MM.1S (cell line): Measurements from ENCODE around the gene CST1.

Experiments used
- DNase-seq: peaks from one replicate; pipeline ENCODE4 v3.0.0-alpha.2; 2015
- H2AFZ ChIP-seq: fragments of 300-600 bp; sonication (generic); 2 replicates; pipeline ENCODE4 v1.6.0; 2016; ENCODE audit warnings: antibody characterized with exemption, low read length
- H3F3A ChIP-seq: fragments of 300-600 bp; sonication (generic); 2 replicates; pipeline ENCODE4 v1.6.1; 2016; ENCODE audit warnings: mild to moderate bottlenecking, antibody characterized with exemption, low read length, moderate library complexity, mixed read lengths; ENCODE audit not compliant: insufficient read depth
- H3K27ac ChIP-seq: fragments of 300-600 bp; sonication (generic); 2 replicates; pipeline ENCODE4 v1.5.1; 2016; ENCODE audit warnings: mild to moderate bottlenecking, low read length
- H3K27me3 ChIP-seq: fragments of 300-600 bp; sonication (generic); replicated peaks from 2 replicates; pipeline ENCODE4 v1.6.0; 2016; ENCODE audit warnings: low read length; ENCODE audit not compliant: insufficient read depth
- H3K36me3 ChIP-seq: fragments of 300-600 bp; sonication (generic); replicated peaks from 2 replicates; pipeline ENCODE4 v1.6.1; 2016; ENCODE audit warnings: mild to moderate bottlenecking, low read length, mixed read lengths; ENCODE audit not compliant: insufficient read depth
- H3K4me1 ChIP-seq: fragments of 300-600 bp; sonication (generic); 2 replicates; pipeline ENCODE4 v1.6.1; 2016; ENCODE audit warnings: low read length, mixed read lengths
- H3K4me2 ChIP-seq: fragments of 300-600 bp; sonication (generic); 2 replicates; pipeline ENCODE4 v1.6.0; 2016; ENCODE audit warnings: low read depth, low read length
- H3K4me3 ChIP-seq: fragments of 300-600 bp; sonication (generic); 2 replicates; pipeline ENCODE4 v1.5.1; 2016; ENCODE audit warnings: low read length, mixed read lengths
- H3K79me2 ChIP-seq: fragments of 300-600 bp; sonication (generic); 2 replicates; pipeline ENCODE4 v1.6.1; 2016; ENCODE audit warnings: mixed run types, low read length, mixed read lengths
- H3K9ac ChIP-seq: fragments of 300-600 bp; sonication (generic); 2 replicates; pipeline ENCODE4 v1.6.1; 2016; ENCODE audit warnings: low read length, mixed read lengths
- H3K9me2 ChIP-seq: fragments of 300-600 bp; sonication (generic); replicated peaks from 2 replicates; pipeline ENCODE4 v1.6.1; 2016; ENCODE audit warnings: mild to moderate bottlenecking, low read length, mixed read lengths; ENCODE audit not compliant: insufficient read depth
- H3K9me3 ChIP-seq: fragments of 300-600 bp; sonication (generic); replicated peaks from 2 replicates; pipeline ENCODE4 v1.6.1; 2016; ENCODE audit warnings: mild to moderate bottlenecking, low read length, mixed read lengths; ENCODE audit not compliant: insufficient read depth
- H4K20me1 ChIP-seq: fragments of 300-600 bp; sonication (generic); 2 replicates; pipeline ENCODE4 v1.6.1; 2016; ENCODE audit warnings: mild to moderate bottlenecking, low read length, moderate library complexity, mixed read lengths; ENCODE audit not compliant: insufficient read depth
- CTCF ChIP-seq: fragments of 300-600 bp; sonication (generic); IDR thresholded peaks from 2 replicates; pipeline ENCODE4 v1.5.1; 2016; ENCODE audit warnings: antibody characterized with exemption, low read length, mixed read lengths
- EZH2 ChIP-seq: fragments of 300-600 bp; sonication (generic); optimal IDR thresholded peaks from 2 replicates; pipeline ENCODE3; 2017; ENCODE audit warnings: low read depth, mild to moderate bottlenecking, antibody characterized with exemption, low read length, mixed read lengths
- EZH2phosphoT487 ChIP-seq: fragments of 300-600 bp; sonication (generic); IDR thresholded peaks from 2 replicates; pipeline ENCODE4 v1.6.1; 2018; ENCODE audit warnings: antibody characterized with exemption, low read length

The CST1 gene

DNA sequence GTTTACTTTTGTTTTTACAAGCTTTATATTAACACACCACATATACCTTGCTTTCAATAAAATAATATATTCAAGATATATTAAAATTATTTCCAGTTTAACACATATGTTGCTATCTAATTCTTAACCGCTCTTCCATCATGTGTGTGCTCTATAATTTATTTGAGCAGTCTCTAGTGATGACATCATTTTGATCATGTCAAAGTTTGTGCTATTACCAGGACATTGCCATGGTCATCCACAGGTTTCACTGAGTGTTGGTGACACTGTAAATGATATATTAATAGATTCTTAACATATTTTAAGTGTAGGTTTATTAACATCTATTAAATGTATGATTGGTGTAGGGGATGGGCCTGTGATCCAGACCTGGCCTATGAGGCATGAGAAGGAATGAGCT lies 44.8 kb downstream of the CST1 start:
- no peak for DNase-seq
- H2AFZ ChIP-seq, result no peak overlapping the region
- H3K4me1 ChIP-seq, result no peaks in the 10 kb centered on the region
- no peak overlapping the region for H3K4me2 ChIP-seq
- H3F3A ChIP-seq, result no peaks in the 10 kb centered on the region
- no peaks in the 10 kb centered on the region for H3K79me2 ChIP-seq
- no peak overlapping the region for H3K27ac ChIP-seq
- H3K9ac ChIP-seq, result no peak overlapping the region
- H3K4me3 ChIP-seq, result no peak overlapping the region
- no peaks in the 10 kb centered on the region for H3K36me3 ChIP-seq
- TF ChIP-seq EZH2phosphoT487 (no peak), EZH2 (no peak), CTCF (no peak)
- no peaks in the 10 kb centered on the region for H3K9me2 ChIP-seq
- no peaks in the 10 kb centered on the region for H3K9me3 ChIP-seq
- H3K27me3 ChIP-seq, result no peaks in the 10 kb centered on the region
- H4K20me1 ChIP-seq, result no peaks in the 10 kb centered on the region

DNA sequence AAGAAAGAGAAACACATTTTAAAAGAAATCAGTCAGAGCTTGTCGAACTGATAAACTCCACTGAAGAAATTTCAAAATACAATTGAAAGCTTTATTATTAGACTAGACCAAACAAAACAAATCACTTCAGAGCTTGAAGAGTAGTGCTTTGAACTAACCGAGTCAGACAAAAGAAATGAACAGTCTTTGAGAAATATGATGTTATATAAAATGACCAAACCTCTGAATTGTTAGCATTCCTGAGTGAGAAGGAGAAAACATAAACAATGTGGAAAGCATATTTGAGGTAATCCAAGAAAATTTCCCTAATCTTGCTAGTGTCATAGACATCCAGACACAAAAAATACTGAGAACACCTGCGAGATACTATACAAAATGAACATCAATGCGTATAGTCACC lies 48.7 kb downstream of the CST1 start:
- Histone ChIP-seq H2AFZ (no peak overlapping the region), H3K9me2 (no peaks in the 10 kb centered on the region), H4K20me1 (no peaks in the 10 kb centered on the region), H3K9me3 (no peaks in the 10 kb centered on the region), H3K4me1 (no peaks in the 10 kb centered on the region), H3K27me3 (no peaks in the 10 kb centered on the region), H3K36me3 (no peaks in the 10 kb centered on the region), H3F3A (no peaks in the 10 kb centered on the region), H3K79me2 (no peaks in the 10 kb centered on the region), H3K4me3 (no peak overlapping the region), H3K9ac (no peak overlapping the region), H3K4me2 (no peak overlapping the region), H3K27ac (no peak overlapping the region)
- TF ChIP-seq EZH2phosphoT487 (no peak), CTCF (no peak), EZH2 (no peak)
- no peak for DNase-seq

GRCh38 chr20:23700931-23701330 lies 49.8 kb downstream of the CST1 start:
- Histone ChIP-seq H3K4me1 (no peaks in the 10 kb centered on the region), H3K9ac (no peak overlapping the region), H3K9me2 (no peaks in the 10 kb centered on the region), H3F3A (no peaks in the 10 kb centered on the region), H3K9me3 (no peaks in the 10 kb centered on the region), H3K27me3 (no peaks in the 10 kb centered on the region), H3K4me3 (no peak overlapping the region), H3K4me2 (no peak overlapping the region), H4K20me1 (no peaks in the 10 kb centered on the region), H2AFZ (no peak overlapping the region), H3K27ac (no peak overlapping the region), H3K36me3 (no peaks in the 10 kb centered on the region), H3K79me2 (no peaks in the 10 kb centered on the region)
- no peak for DNase-seq
- TF ChIP-seq EZH2phosphoT487 (no peak), CTCF (no peak), EZH2 (no peak)
